AG04450 (cell line): ENCODE data around the gene PTGDS. TPM values are rescaled to one million over a fixed set of nuclear protein-coding genes. Genes with fewer than 3 reads are reported as not detected.

Experiments used
- CTCF ChIA-PET: fragments of 300-600, 350-600 bp; formaldehyde crosslinking; extraction: SDS; loops from one replicate; lab custom pipeline; 2022; ENCODE audit warnings: antibody characterized with exemption, inconsistent platforms; lab: Charles Lee
- POLR2A ChIA-PET: fragments of 350-600 bp; formaldehyde crosslinking; extraction: SDS; loops from one replicate; lab custom pipeline; 2021; ENCODE audit warnings: antibody characterized with exemption, inconsistent platforms; lab: Yijun Ruan, JAX
- DNase-seq: peaks from one replicate; pipeline ENCODE4 v3.0.0-alpha.2; 2011; ENCODE audit warnings: low read depth, low spot score
- H3K27ac ChIP-seq: one replicate; pipeline ENCODE4 v1.5.1; 2012; ENCODE audit warnings: low read depth, low read length, control low read depth
- H3K27me3 ChIP-seq: one replicate; pipeline ENCODE4 v1.6.0; 2012; ENCODE audit warnings: low read length; ENCODE audit not compliant: control insufficient read depth, insufficient read depth
- H3K4me3 ChIP-seq: 2 replicates; pipeline ENCODE4 v1.5.1; 2011; ENCODE audit warnings: mild to moderate bottlenecking, low read depth, low read length, control low read depth
- H3K9me3 ChIP-seq: 2 replicates; pipeline ENCODE4 v1.5.1; 2012; ENCODE audit warnings: low read length; ENCODE audit not compliant: control insufficient read depth, insufficient read depth
- CTCF ChIP-seq: IDR thresholded peaks from 2 replicates; pipeline ENCODE4 v1.5.1; 2011; ENCODE audit warnings: low read depth, low read length, control low read depth, inconsistent platforms
- polyA plus RNA-seq: library from polyadenylated mRNA; depleted of rRNA; stranded (reverse); fragments of >200 nt; gene quantifications from 2 replicates; pipeline ENCODE4 v1.2.3, GENCODE V29; 2011

PTGDS gene
- polyA plus RNA-seq, 1 experiment, result 7.8 TPM

- POLR2A ChIA-PET, result no interaction called here
- CTCF ChIA-PET, result interaction anchor here (0.5 to 0.8 kb wide), 3 partner anchors 26 to 187 kb away, joined by 3 to 4 read pairs (median 4); partner anchors contain the start of gene NPDC1
- Histone ChIP-seq H3K4me3 (no peak overlapping the region), H3K27me3 (peaks cover 19% of the 10 kb centered on the region), H3K27ac (no peak overlapping the region), H3K9me3 (no peaks in the 10 kb centered on the region; the same call in 1 of the 2 replicates)
- DNase-seq, result no peak
- no peak for TF ChIP-seq CTCF
These were observed 3.4 kb upstream of the PTGDS start for GRCh38 chr9:136973618-136974617.

GRCh38 chr9:136974817-136975535 is 2.3 kb upstream of the PTGDS start:
- DNase-seq, result no peak
- H3K27me3 ChIP-seq, result peaks cover 19% of the 10 kb centered on the region
- no peaks in the 10 kb centered on the region; the same call in 1 of the 2 replicates for H3K9me3 ChIP-seq
- no peak overlapping the region for H3K4me3 ChIP-seq
- no peak for TF ChIP-seq CTCF
- no peak overlapping the region for H3K27ac ChIP-seq
- POLR2A ChIA-PET, result no interaction called here
- CTCF ChIA-PET, result interaction anchor here (0.5 to 0.8 kb wide), 3 partner anchors 27 to 188 kb away, joined by 3 to 4 read pairs (median 4); partner anchors contain the start of gene NPDC1

- DNase-seq, result no peak
- ChIA-PET POLR2A (no interaction called here), CTCF (interaction anchor here (1.5 kb wide), 2 partner anchors 54 to 60 kb away, joined by 6 read pairs; no protein-coding TSS in a partner anchor)
- H3K27ac ChIP-seq, result no peak overlapping the region
- H3K4me3 ChIP-seq, result no peak overlapping the region
- TF ChIP-seq CTCF, result no peak
- peaks cover 16% of the 10 kb centered on the region for H3K27me3 ChIP-seq
- H3K9me3 ChIP-seq, result no peaks in the 10 kb centered on the region; the same call in 1 of the 2 replicates
These were observed 1.7 kb upstream of the PTGDS start for GRCh38 chr9:136975644-136976043.

- H3K4me3 ChIP-seq, result peak overlapping the region; percentile 62
- ChIA-PET CTCF (interaction anchor here (0.6 to 0.9 kb wide), 2 partner anchors 30 to 216 kb away, joined by 3 to 4 read pairs; no protein-coding TSS in a partner anchor), POLR2A (interaction anchor here (0.9 to 1.0 kb wide), 2 partner anchors 18 to 250 kb away, joined by 3 read pairs; no protein-coding TSS in a partner anchor)
- H3K9me3 ChIP-seq, result no peaks in the 10 kb centered on the region; the same call in 1 of the 2 replicates
- no peak for TF ChIP-seq CTCF
- peaks cover 10% of the 10 kb centered on the region for H3K27me3 ChIP-seq
- H3K27ac ChIP-seq, result no peak overlapping the region
- DNase-seq, result no peak
These were observed 357 bp downstream of the PTGDS start for GRCh38 chr9:136977649-136978072.
